Stomach (tissue), 4 donors: ENCODE data around the gene SLC4A2.

Experiments used
- CTCF ChIP-seq, 7 experiments: fragments of 450-650 bp in 4 of 7; fragments of 200-600 bp in 3 of 7; sonication (generic) in 3 of 7; IDR thresholded peaks; one replicate each; pipeline ENCODE4 v1.5.1; 2016 to 2019; ENCODE audit warnings: antibody characterized with exemption in 7 of 7, control low read depth in 2 of 7, mild to moderate bottlenecking in 1 of 7
- POLR2A ChIP-seq, 4 donors: fragments of 450-650 bp; IDR thresholded peaks; one replicate each; pipeline ENCODE4 v1.6.1; 2016; ENCODE audit warnings: antibody characterized with exemption in 4 of 4, control low read depth in 2 of 4, mild to moderate bottlenecking in 1 of 4, moderate library complexity in 1 of 4
- POLR2AphosphoS5 ChIP-seq, 3 donors: sonication (generic); formaldehyde crosslinking; IDR thresholded peaks; one replicate each; pipeline ENCODE4 v1.6.1; 2016; ENCODE audit warnings: antibody characterized with exemption in 3 of 3

- TF ChIP-seq CTCF (IDR thresholded peaks at IDR 0.05) (no peak), POLR2AphosphoS5 (IDR thresholded peaks at IDR 0.05) (no peak), POLR2A (IDR thresholded peaks at IDR 0.05) (no peak)
Observed at GRCh38 chr7:151100921-151101320, 41.5 kb downstream of the SLC4A2 start.
